ENCODE results near the gene ITPR1.

- TF ChIP-seq HDGF (IDR thresholded peaks at IDR 0.05; ENCODE audit: borderline replicate concordance) (no peak), FOXA1 (IDR thresholded peaks at IDR 0.05) (no peak), FOXM1 (IDR thresholded peaks at IDR 0.05; ENCODE audit: borderline replicate concordance) (no peak), CTBP1 (IDR thresholded peaks at IDR 0.05; ENCODE audit: borderline replicate concordance) (no peak)
These were observed 307.4 kb downstream of the ITPR1 start for GRCh38 chr3:4800595-4800994.

Data from HEK293T (cell line).